ENCODE results near the gene KIF6. TPM values are rescaled to one million over a fixed set of nuclear protein-coding genes. Genes with fewer than 3 reads are reported as not detected.

KIF6 gene
- total and polyA plus RNA-seq, 2 of the 8 experiments (the other 6 are each of a cell fraction or from before 2014, with no cell fraction given) = 0.53 to 0.65 TPM

DNA sequence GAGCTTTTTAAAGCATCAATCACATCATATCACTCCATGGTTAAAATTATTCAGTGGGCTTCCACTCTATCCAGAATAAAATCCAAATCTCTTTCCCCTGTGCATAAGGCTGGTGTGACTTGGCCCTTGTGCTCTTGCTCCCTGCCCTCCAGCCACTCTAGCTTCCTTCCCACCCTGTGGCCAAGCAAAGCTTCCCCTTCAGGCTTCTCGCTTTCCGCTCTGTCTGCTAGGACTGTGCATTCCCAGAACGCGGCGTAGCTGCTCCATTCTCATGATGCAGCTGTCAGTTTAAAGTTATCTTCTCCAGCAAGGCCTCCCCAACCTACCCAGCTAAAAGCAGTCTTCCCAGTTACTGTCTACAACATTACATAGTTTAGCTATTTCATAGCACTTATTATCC is 383.3 kb downstream of the KIF6 start (continued):
- no peak for TF ChIP-seq CHD2 (IDR thresholded peaks at IDR 0.05; ENCODE audit: low read length)
- no peak for TF ChIP-seq CTBP2 (IDR thresholded peaks at IDR 0.05; ENCODE audit: borderline replicate concordance, insufficient read depth, insufficient read length, low read length)
- no peak for TF ChIP-seq KDM5A (IDR thresholded peaks at IDR 0.05; ENCODE audit: low read length)
- TF ChIP-seq, protein P1, sequence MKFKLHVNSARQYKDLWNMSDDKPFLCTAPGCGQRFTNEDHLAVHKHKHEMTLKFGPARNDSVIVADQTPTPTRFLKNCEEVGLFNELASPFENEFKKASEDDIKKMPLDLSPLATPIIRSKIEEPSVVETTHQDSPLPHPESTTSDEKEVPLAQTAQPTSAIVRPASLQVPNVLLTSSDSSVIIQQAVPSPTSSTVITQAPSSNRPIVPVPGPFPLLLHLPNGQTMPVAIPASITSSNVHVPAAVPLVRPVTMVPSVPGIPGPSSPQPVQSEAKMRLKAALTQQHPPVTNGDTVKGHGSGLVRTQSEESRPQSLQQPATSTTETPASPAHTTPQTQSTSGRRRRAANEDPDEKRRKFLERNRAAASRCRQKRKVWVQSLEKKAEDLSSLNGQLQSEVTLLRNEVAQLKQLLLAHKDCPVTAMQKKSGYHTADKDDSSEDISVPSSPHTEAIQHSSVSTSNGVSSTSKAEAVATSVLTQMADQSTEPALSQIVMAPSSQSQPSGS (IDR thresholded peaks at IDR 0.05; ENCODE audit: low read length) = no peak

Data from H1 (cell line).